DND-41 (cell line): ENCODE data around the gene SCAPER.

Experiments used
- EZH2 ChIP-seq: IDR thresholded peaks from 3 replicates; pipeline ENCODE4 v1.6.1; 2012; ENCODE audit warnings: borderline replicate concordance, low read depth, mild to moderate bottlenecking, moderate library complexity, low read length, inconsistent platforms; ENCODE audit not compliant: severe bottlenecking
- TF ChIP-seq, protein P1 (sequence below): IDR thresholded peaks from 2 replicates; pipeline ENCODE4 v1.5.1; 2012; ENCODE audit warnings: borderline replicate concordance, low read length, moderate library complexity, mild to moderate bottlenecking; ENCODE audit not compliant: poor library complexity, severe bottlenecking; ENCODE audit errors: extremely low read depth

DNA sequence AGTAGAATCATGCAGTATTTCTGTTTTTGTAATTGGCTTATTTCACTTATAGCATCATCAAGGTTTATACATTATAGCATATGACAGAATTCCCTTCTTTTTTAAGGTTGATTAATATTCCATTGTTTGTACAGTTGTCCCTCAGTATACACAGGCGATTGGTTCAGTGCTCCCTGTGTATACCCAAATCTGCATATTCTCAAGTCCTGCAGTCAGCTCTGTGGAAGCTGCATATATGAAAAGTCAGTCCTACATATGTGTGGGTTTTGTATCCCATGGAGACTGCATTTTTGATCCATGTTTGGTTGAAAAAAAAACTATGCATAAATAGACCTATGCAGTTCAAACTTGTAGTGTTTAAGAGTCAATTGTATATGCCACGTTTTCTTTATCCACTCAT is 440.9 kb downstream of the SCAPER start:
- TF ChIP-seq, protein P1, sequence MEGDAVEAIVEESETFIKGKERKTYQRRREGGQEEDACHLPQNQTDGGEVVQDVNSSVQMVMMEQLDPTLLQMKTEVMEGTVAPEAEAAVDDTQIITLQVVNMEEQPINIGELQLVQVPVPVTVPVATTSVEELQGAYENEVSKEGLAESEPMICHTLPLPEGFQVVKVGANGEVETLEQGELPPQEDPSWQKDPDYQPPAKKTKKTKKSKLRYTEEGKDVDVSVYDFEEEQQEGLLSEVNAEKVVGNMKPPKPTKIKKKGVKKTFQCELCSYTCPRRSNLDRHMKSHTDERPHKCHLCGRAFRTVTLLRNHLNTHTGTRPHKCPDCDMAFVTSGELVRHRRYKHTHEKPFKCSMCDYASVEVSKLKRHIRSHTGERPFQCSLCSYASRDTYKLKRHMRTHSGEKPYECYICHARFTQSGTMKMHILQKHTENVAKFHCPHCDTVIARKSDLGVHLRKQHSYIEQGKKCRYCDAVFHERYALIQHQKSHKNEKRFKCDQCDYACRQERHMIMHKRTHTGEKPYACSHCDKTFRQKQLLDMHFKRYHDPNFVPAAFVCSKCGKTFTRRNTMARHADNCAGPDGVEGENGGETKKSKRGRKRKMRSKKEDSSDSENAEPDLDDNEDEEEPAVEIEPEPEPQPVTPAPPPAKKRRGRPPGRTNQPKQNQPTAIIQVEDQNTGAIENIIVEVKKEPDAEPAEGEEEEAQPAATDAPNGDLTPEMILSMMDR: no peak
- no peak for TF ChIP-seq EZH2
